A549 (cell line): ENCODE measurements around the gene DCLRE1A. TPM values are rescaled to one million over a fixed set of nuclear protein-coding genes. Genes with fewer than 3 reads are reported as not detected.
A peak's percentile ranks its signal among the peaks of the same experiment; 100 is the strongest.

ENCODE experiments used
- ATAC-seq, 2 experiments: fragments of 200-7000 bp in 1 of 2; fragments of >200 bp in 1 of 2; cut with Nextera tagmentation in 1 of 2; cut with Tn5 transposase in 1 of 2; 3 replicates each; pipeline versions ENCODE4 v1.8.0 to v1.9.1; 2018 to 2020; ENCODE audit warnings: mild to moderate bottlenecking in 1 of 2, moderate library complexity in 1 of 2
- CTCF ChIA-PET: fragments of 300-600 bp; sonication (Branson Sonifier 250); formaldehyde crosslinking; extraction: SDS; loops from one replicate; lab custom pipeline; 2021; ENCODE audit warnings: antibody characterized with exemption, inconsistent platforms; lab: Yijun Ruan, JAX
- POLR2A ChIA-PET: fragments of 350-600 bp; formaldehyde crosslinking; extraction: SDS; loops from one replicate; lab custom pipeline; 2021; ENCODE audit warnings: antibody characterized with exemption, inconsistent platforms; lab: Yijun Ruan, JAX
- DNase-seq, 2 experiments: peaks; one replicate each; pipeline versions ENCODE4 v3.0.0 to v3.0.0-alpha.2; 2011 to 2016; ENCODE audit warnings: low read depth in 1 of 2, low spot score in 1 of 2
- FAIRE-seq: peaks from 2 replicates; lab custom pipeline; 2011; peaks lifted over from hg19 to GRCh38; lab: Jason Lieb, UNC
- H3K27ac ChIP-seq, 2 experiments: fragments of >200 bp; sonication (Bioruptor Twin); formaldehyde crosslinking; 3 replicates each; pipeline ENCODE4 v1.5.1; 2016 to 2017
- H3K4me1 ChIP-seq: fragments of >200 bp; sonication (Bioruptor Twin); formaldehyde crosslinking; 3 replicates; pipeline ENCODE4 v1.6.1; 2016
- H3K4me2 ChIP-seq: fragments of >200 bp; sonication (Bioruptor Twin); formaldehyde crosslinking; 3 replicates; pipeline ENCODE4 v1.6.1; 2016
- H3K4me3 ChIP-seq: fragments of >200 bp; sonication (Bioruptor Twin); formaldehyde crosslinking; 3 replicates; pipeline ENCODE4 v1.5.1; 2016
- H3K9me3 ChIP-seq: fragments of >200 bp; sonication (Bioruptor Twin); formaldehyde crosslinking; 3 replicates; pipeline ENCODE4 v1.6.1; 2016
- CBX2 ChIP-seq: fragments of 200-600 bp; sonication (generic); IDR thresholded peaks from 2 replicates; pipeline ENCODE4 v1.6.1; 2016; ENCODE audit warnings: low read depth, mild to moderate bottlenecking, borderline replicate concordance
- CTCF ChIP-seq: fragments of >200 bp; sonication (Bioruptor Twin); formaldehyde crosslinking; IDR thresholded peaks from 3 replicates; pipeline ENCODE4 v1.5.1; 2016
- E2F6 ChIP-seq: IDR thresholded peaks from 2 replicates; pipeline ENCODE4 v1.6.1; 2012; ENCODE audit warnings: low read depth, borderline replicate concordance
- EHMT2 ChIP-seq: fragments of 200-600 bp; sonication (generic); IDR thresholded peaks from 2 replicates; pipeline ENCODE4 v1.6.1; 2016; ENCODE audit warnings: antibody characterized with exemption, low read depth, mild to moderate bottlenecking, moderate library complexity
- FOSB ChIP-seq: fragments of 250-450 bp; sonication (Bioruptor Pico); IDR thresholded peaks from 2 replicates; pipeline ENCODE4 v1.5.0; 2020; ENCODE audit warnings: mild to moderate bottlenecking, moderate library complexity
- GATA3 ChIP-seq: IDR thresholded peaks from 2 replicates; pipeline ENCODE4 v1.6.1; 2012; ENCODE audit warnings: borderline replicate concordance
- HOXB13 ChIP-seq: fragments of 250-450 bp; sonication (Bioruptor Pico); IDR thresholded peaks from 2 replicates; pipeline ENCODE4 v1.5.0; 2020; ENCODE audit warnings: low read depth, mild to moderate bottlenecking, moderate library complexity
- JUNB ChIP-seq: fragments of >200 bp; sonication (Bioruptor Twin); formaldehyde crosslinking; IDR thresholded peaks from 2 replicates; pipeline ENCODE4 v1.6.1; 2016
- KDM1A ChIP-seq: fragments of 200-600 bp; sonication (generic); IDR thresholded peaks from 2 replicates; pipeline ENCODE4 v1.6.1; 2016; ENCODE audit warnings: low read depth, mild to moderate bottlenecking
- MAFK ChIP-seq: fragments of 450-650 bp; IDR thresholded peaks from 2 replicates; pipeline ENCODE4 v1.6.1; 2014; ENCODE audit not compliant: partially characterized antibody
- NFE2L2 ChIP-seq: fragments of 150-350 bp; conservative IDR thresholded peaks from 2 replicates; pipeline ENCODE4 v1.6.1; 2014; ENCODE audit warnings: low read length
- NR3C1 ChIP-seq: fragments of >200 bp; sonication (Bioruptor Twin); formaldehyde crosslinking; IDR thresholded peaks from 3 replicates; pipeline ENCODE4 v1.6.1; 2017
- PBX3 ChIP-seq: IDR thresholded peaks from 2 replicates; pipeline ENCODE4 v1.6.1; 2012
- RAD21 ChIP-seq, 2 experiments: fragments of >200 bp in 1 of 2; sonication (Bioruptor Twin) in 1 of 2; formaldehyde crosslinking in 1 of 2; IDR thresholded peaks in 1 of 2; conservative IDR thresholded peaks in 1 of 2; 2 replicates in 1 of 2; 3 replicates in 1 of 2; pipeline ENCODE4 v1.6.1; 2012 to 2018; ENCODE audit warnings: inconsistent platforms in 1 of 2
- RARB ChIP-seq: fragments of 250-450 bp; sonication (Bioruptor Pico); IDR thresholded peaks from 2 replicates; pipeline ENCODE4 v1.8.0; 2021; ENCODE audit warnings: mild to moderate bottlenecking, moderate library complexity
- REST ChIP-seq: fragments of 200-600 bp; sonication (generic); IDR thresholded peaks from 2 replicates; pipeline ENCODE4 v1.6.1; 2016; ENCODE audit warnings: antibody characterized with exemption, mild to moderate bottlenecking, moderate library complexity
- RFX5 ChIP-seq: fragments of 450-650 bp; IDR thresholded peaks from 2 replicates; pipeline ENCODE4 v1.7.1; 2014; ENCODE audit warnings: antibody characterized with exemption, mild to moderate bottlenecking, moderate library complexity
- TFCP2L1 ChIP-seq: fragments of 250-450 bp; sonication (Bioruptor Pico); IDR thresholded peaks from 2 replicates; pipeline ENCODE4 v1.5.0; 2021; ENCODE audit warnings: mild to moderate bottlenecking
- WGBS: methylation state at CpG from one replicate; pipeline ENCODE4 v1.1.6; 2017; ENCODE audit errors: missing lambda C conversion rate; 5-methylcytosine and 5-hydroxymethylcytosine counted together
- polyA plus RNA-seq, 4 experiments: library from polyadenylated mRNA; depleted of rRNA in 3 of 4; stranded (reverse); fragments of >200 nt; fragmentation: RNase III in 1 of 4; extraction: RNeasy Plus Mini Kit Qiagen cat#74134 plus additional on column Dnase treatment in 1 of 4; gene quantifications; 2 replicates in 3 of 4; 3 replicates in 1 of 4; pipeline ENCODE4 v1.2.3, GENCODE V29; 2011 to 2017

DCLRE1A gene
- polyA plus RNA-seq, 2 of the 4 experiments (the other 2 are of a cell fraction) = 11.8 to 26.8 TPM

- no peak for ATAC-seq
- ChIA-PET CTCF (interaction anchor here (1.4 to 1.5 kb wide), 2 partner anchors 9 to 15 kb away, joined by 4 read pairs; no protein-coding TSS in a partner anchor), POLR2A (no interaction called here)
- TF ChIP-seq KDM1A (no peak), REST (no peak), NR3C1 (no peak)
- H3K4me1 ChIP-seq = peaks cover 14% of the 10 kb centered on the region; the same call in 2 of the 3 replicates
- DNase-seq = no peak
- no peak for FAIRE-seq
- no peak overlapping the region for H3K4me2 ChIP-seq
- 76% methylated on average over 2 of the region's 2 CpGs for WGBS
- H3K9me3 ChIP-seq = no peaks in the 10 kb centered on the region
- no peak overlapping the region for H3K27ac ChIP-seq
- no peak overlapping the region for H3K4me3 ChIP-seq
Measured at GRCh38 chr10:113893570-113893969, 39.7 kb upstream of the DCLRE1A start.

GRCh38 chr10:113891476-113891875 is 37.6 kb upstream of the DCLRE1A start:
- H3K4me2 ChIP-seq = no peak overlapping the region
- H3K9me3 ChIP-seq = no peaks in the 10 kb centered on the region
- no peak overlapping the region for H3K27ac ChIP-seq
- WGBS = 87% methylated on average over 3 of the region's 3 CpGs
- peaks cover 10% of the 10 kb centered on the region; the same call in 2 of the 3 replicates for H3K4me1 ChIP-seq
- TF ChIP-seq CTCF (no peak), MAFK (no peak), CBX2 (no peak), TFCP2L1 (CRISPR knock-in tag) (no peak), RAD21 (conservative IDR thresholded peaks at IDR 0.05 in 1 of 2, IDR thresholded peaks at IDR 0.05 in 1 of 2) (peak in 1 of 2 experiments; percentile 15; a peak in 1 of 5 replicates), JUNB (no peak), E2F6 (no peak)
- DNase-seq = no peak
- peak in 1 of 2 experiments; percentile 30; a peak in 1 of 6 replicates for ATAC-seq
- ChIA-PET POLR2A (no interaction called here), CTCF (interaction anchor here (0.6 to 1.0 kb wide), 4 partner anchors 8 to 198 kb away, joined by 3 to 4 read pairs (median 3); no protein-coding TSS in a partner anchor)
- no peak overlapping the region for H3K4me3 ChIP-seq
- FAIRE-seq = no peak

- ATAC-seq = no peak
- Histone ChIP-seq H3K4me3 (no peak overlapping the region), H3K4me2 (no peak overlapping the region), H3K4me1 (peaks cover 10% of the 10 kb centered on the region; the same call in 2 of the 3 replicates), H3K9me3 (no peaks in the 10 kb centered on the region), H3K27ac (no peak overlapping the region)
- ChIA-PET POLR2A (no interaction called here), CTCF (interaction anchor here (1.0 kb wide), 1 partner anchor 9 kb away, joined by 3 read pairs; no protein-coding TSS in a partner anchor)
- no peak for FAIRE-seq
- WGBS = 91% methylated on average over 4 of the region's 4 CpGs
- no peak for DNase-seq
- no peak for TF ChIP-seq RARB
- TF ChIP-seq FOSB (CRISPR knock-in tag) = no peak
- no peak for TF ChIP-seq GATA3
- TF ChIP-seq CTCF = no peak
- TF ChIP-seq CBX2 = no peak
- TF ChIP-seq PBX3 = no peak
- TF ChIP-seq NFE2L2 = no peak
- no peak for TF ChIP-seq REST
- TF ChIP-seq HOXB13 = no peak
- TF ChIP-seq EHMT2 = no peak
- no peak for TF ChIP-seq KDM1A
- no peak for TF ChIP-seq TFCP2L1 (CRISPR knock-in tag)
- TF ChIP-seq RFX5 = no peak
Measured at GRCh38 chr10:113890769-113891168, 36.9 kb upstream of the DCLRE1A start.
